ENCODE data around the gene NAIF1. TPM values are rescaled to one million over a fixed set of nuclear protein-coding genes. Genes with fewer than 3 reads are reported as not detected.

Gene NAIF1
- total and polyA plus RNA-seq, 10 donors = 9.3 to 15.4 (median 11.5) TPM

DNA sequence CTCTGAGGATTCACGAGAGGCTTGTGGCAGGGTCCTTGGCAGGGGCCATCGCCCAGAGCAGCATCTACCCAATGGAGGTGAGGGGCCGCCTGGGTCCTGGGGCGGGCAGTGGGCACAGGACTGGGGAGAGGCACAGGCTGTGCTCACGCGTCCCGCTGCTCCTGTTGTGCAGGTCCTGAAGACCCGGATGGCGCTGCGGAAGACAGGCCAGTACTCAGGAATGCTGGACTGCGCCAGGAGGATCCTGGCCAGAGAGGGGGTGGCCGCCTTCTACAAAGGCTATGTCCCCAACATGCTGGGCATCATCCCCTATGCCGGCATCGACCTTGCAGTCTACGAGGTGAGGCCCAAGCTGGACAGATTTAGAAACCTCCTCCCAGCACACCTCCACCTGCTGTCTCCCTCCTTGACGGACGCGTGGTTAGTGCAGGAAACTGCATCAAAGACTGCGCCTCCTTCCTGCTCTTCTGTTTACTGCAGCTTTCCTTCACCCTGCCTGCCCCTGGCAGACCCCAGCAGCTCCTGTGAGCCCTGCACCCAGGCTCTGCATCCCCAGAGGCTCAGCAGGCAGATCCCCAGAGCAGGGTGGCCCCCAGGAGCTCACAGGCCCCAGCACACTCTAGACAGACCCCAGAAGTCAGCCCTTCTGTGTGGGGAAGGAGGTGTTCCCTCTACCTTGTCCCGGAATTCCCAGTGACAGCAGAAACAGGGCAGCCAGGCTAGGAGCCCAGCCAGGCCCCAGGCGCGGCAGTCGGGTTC is 39.2 kb upstream of the NAIF1 start:
- Histone ChIP-seq H3K27me3 (replicated peaks in 1 of 7) (no peaks in the 10 kb centered on the region), H3K4me3 (no peak overlapping the region), H3K4me1 (peaks cover 11 to 59% (median 36%) of the 10 kb centered on the region in 6 donors), H3K27ac (peak overlapping the region in 1 of 8 donors; percentile 25), H3K36me3 (peaks cover 9 to 87% (median 76%) of the 10 kb centered on the region in 6 donors), H3K9me3 (no peaks in the 10 kb centered on the region)
- peak; percentile 67 for DNase-seq
- TF ChIP-seq POLR2AphosphoS5 (IDR thresholded peaks at IDR 0.05) (peak in 2 of 3 donors; percentile 7 to 68), POLR2A (IDR thresholded peaks at IDR 0.05) (no peak)
- TF ChIP-seq, protein P1, sequence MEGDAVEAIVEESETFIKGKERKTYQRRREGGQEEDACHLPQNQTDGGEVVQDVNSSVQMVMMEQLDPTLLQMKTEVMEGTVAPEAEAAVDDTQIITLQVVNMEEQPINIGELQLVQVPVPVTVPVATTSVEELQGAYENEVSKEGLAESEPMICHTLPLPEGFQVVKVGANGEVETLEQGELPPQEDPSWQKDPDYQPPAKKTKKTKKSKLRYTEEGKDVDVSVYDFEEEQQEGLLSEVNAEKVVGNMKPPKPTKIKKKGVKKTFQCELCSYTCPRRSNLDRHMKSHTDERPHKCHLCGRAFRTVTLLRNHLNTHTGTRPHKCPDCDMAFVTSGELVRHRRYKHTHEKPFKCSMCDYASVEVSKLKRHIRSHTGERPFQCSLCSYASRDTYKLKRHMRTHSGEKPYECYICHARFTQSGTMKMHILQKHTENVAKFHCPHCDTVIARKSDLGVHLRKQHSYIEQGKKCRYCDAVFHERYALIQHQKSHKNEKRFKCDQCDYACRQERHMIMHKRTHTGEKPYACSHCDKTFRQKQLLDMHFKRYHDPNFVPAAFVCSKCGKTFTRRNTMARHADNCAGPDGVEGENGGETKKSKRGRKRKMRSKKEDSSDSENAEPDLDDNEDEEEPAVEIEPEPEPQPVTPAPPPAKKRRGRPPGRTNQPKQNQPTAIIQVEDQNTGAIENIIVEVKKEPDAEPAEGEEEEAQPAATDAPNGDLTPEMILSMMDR (IDR thresholded peaks at IDR 0.05 in 8 of 11, conservative IDR thresholded peaks at IDR 0.05 in 3 of 11) = no peak
- 87 to 92% (median 91%) methylated on average over 17 to 23 of the region's 23 CpGs for WGBS, 5 donors
- intact Hi-C loops (cut with DNase I; ENCODE audit: low total_unique reads) = no loop called here

DNA sequence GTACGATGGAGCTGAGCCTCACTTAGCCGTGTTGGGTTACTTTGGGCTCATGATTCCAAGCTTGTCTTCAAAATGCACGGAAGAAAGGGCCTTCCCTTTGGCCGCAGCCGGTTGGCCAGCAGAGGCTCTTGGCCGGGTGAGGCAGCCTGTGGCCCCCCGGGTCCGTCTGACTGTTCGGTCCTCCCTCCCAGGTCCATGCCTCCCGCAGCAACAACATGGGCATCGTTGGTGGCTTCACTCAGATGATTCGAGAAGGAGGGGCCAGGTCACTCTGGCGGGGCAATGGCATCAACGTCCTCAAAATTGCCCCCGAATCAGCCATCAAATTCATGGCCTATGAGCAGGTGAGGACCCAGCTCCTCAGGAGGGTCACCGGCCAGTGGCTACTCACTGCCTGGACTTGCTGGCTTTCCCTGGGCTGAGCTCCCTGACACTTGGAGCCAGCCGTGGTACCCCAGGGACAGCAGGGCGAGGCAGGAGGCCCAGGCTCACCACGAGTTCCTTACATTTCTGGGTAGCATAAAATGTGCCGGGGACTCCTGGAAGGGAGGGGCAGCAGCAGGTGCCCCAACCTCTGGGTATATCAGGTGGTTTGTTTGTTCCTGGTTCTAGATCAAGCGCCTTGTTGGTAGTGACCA is 38.5 kb upstream of the NAIF1 start:
- H3K36me3 ChIP-seq = peaks cover 9 to 94% (median 81%) of the 10 kb centered on the region in 6 donors
- DNase-seq = peak; percentile 60
- no peak for TF ChIP-seq POLR2A (IDR thresholded peaks at IDR 0.05)
- TF ChIP-seq, protein P1 (IDR thresholded peaks at IDR 0.05 in 8 of 11, conservative IDR thresholded peaks at IDR 0.05 in 3 of 11) = no peak
- TF ChIP-seq POLR2AphosphoS5 (IDR thresholded peaks at IDR 0.05) = no peak
- H3K4me1 ChIP-seq = peaks cover 17 to 66% (median 43%) of the 10 kb centered on the region in 6 donors
- no peak overlapping the region for H3K4me3 ChIP-seq
- no peaks in the 10 kb centered on the region for H3K27me3 ChIP-seq (replicated peaks in 1 of 7)
- H3K9me3 ChIP-seq = no peaks in the 10 kb centered on the region
- intact Hi-C loops (cut with DNase I; ENCODE audit: low total_unique reads) = no loop called here
- WGBS, 5 donors = 80 to 95% (median 91%) methylated on average over 6 to 21 of the region's 21 CpGs
- peak overlapping the region in 2 of 8 donors; percentile 24 to 56 for H3K27ac ChIP-seq

DNA sequence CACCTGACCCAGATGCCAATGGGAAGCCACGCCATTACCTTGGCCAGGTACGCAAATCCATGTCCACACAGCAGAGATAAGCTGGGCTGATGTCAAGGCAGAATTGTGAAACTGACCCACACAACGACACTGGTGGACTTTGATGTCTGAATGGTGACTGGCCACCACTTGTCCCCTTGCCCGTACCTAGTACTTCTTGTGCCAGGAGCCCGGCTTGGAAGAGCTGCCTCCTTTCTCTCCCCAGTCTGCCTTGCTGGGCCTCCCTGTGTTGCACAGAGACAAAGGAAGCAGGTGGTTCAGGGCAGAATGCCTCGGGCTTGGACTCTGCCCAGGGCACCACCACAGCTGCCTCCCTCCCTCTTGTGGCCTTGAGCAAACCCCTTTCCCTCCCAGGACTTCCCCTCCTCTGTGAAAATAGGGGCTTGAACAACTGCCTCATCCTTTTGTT is 37.1 kb upstream of the NAIF1 start:
- peak; percentile 63 for DNase-seq
- Histone ChIP-seq H3K36me3 (peaks cover 9 to 93% (median 81%) of the 10 kb centered on the region in 6 donors), H3K4me1 (peaks cover 29 to 81% (median 58%) of the 10 kb centered on the region in 6 donors), H3K27me3 (replicated peaks in 1 of 7) (no peaks in the 10 kb centered on the region), H3K9me3 (no peaks in the 10 kb centered on the region), H3K4me3 (no peak overlapping the region), H3K27ac (peak overlapping the region in 6 of 8 donors; percentile 8 to 89 (median 47))
- peak; percentile 10 to 67 (median 47) for TF ChIP-seq POLR2AphosphoS5 (IDR thresholded peaks at IDR 0.05)
- TF ChIP-seq, protein P1 (IDR thresholded peaks at IDR 0.05 in 8 of 11, conservative IDR thresholded peaks at IDR 0.05 in 3 of 11) = no peak
- intact Hi-C loops (cut with DNase I; ENCODE audit: low total_unique reads) = no loop called here
- WGBS, 5 donors = 46 to 58% (median 56%) methylated on average over 6 of the region's 6 CpGs

DNA sequence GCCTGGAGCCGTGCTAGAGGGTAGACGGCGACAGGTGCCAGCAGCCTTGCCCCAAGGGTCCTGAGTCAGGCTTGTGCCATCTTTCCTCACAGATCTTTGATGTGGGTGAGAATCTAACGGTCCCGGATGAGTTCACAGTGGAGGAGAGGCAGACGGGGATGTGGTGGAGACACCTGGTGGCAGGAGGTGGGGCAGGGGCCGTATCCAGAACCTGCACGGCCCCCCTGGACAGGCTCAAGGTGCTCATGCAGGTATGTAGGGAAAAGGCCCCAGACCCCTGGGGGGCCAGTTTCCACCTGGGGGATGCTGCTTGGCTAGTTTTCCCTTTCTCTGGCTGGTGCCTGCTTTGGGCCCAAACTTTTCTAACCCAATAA is 36.5 kb upstream of the NAIF1 start:
- DNase-seq = peak; percentile 73

More for the DNA sequence above, 36.5 kb upstream of the NAIF1 start:
- intact Hi-C loops (cut with DNase I; ENCODE audit: low total_unique reads) = no loop called here
- H3K4me1 ChIP-seq = peaks cover 32 to 81% (median 64%) of the 10 kb centered on the region in 6 donors
- H3K36me3 ChIP-seq = peaks cover 9 to 92% (median 76%) of the 10 kb centered on the region in 6 donors
- TF ChIP-seq, protein P1 (IDR thresholded peaks at IDR 0.05 in 8 of 11, conservative IDR thresholded peaks at IDR 0.05 in 3 of 11) = peak in 6 of 11 experiments; percentile 6 to 43 (median 18)
- TF ChIP-seq POLR2A (IDR thresholded peaks at IDR 0.05) (no peak), POLR2AphosphoS5 (IDR thresholded peaks at IDR 0.05) (peak in 1 of 3 donors; percentile 11)
- H3K27ac ChIP-seq = peak overlapping the region in 6 of 8 donors; percentile 8 to 89 (median 47)
- no peaks in the 10 kb centered on the region for H3K9me3 ChIP-seq
- 36 to 65% (median 58%) methylated on average over 8 of the region's 8 CpGs for WGBS, 5 donors
- H3K4me3 ChIP-seq = no peak overlapping the region
- H3K27me3 ChIP-seq (replicated peaks in 1 of 7) = no peaks in the 10 kb centered on the region

All from spleen (tissue), 11 donors.